ENCODE data around the gene MTMR12.

MTMR12 gene

GRCh38 chr5:32274548-32275395 is 38.0 kb downstream of the MTMR12 start:
- DNase-seq = no peak

- no peak for DNase-seq
Observed at GRCh38 chr5:32273821-32274220, 38.9 kb downstream of the MTMR12 start.

GRCh38 chr5:32272746-32273145 is 40.0 kb downstream of the MTMR12 start:
- no peak for DNase-seq

GRCh38 chr5:32270946-32271345 is 41.8 kb downstream of the MTMR12 start:
- no peak for DNase-seq

DNA sequence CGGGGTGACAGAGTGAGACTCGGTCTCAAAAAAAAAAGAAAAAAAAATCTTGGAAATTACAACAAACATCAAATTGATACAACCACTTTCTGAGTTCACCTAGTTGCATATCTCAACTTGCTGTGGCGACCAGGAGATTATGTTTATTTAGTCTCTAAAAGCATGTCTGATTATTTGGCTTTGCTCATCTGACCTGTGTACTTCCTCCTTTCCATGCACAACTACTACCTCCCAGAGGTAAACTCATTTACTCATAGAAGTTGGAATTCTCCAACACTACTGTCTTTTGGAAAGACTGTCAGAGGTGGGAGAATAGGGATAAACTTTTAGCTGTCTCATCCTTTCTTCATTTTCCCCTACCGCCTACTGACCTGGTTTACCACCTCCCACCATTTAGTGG is 42.6 kb downstream of the MTMR12 start:
- no peak for DNase-seq

DNA sequence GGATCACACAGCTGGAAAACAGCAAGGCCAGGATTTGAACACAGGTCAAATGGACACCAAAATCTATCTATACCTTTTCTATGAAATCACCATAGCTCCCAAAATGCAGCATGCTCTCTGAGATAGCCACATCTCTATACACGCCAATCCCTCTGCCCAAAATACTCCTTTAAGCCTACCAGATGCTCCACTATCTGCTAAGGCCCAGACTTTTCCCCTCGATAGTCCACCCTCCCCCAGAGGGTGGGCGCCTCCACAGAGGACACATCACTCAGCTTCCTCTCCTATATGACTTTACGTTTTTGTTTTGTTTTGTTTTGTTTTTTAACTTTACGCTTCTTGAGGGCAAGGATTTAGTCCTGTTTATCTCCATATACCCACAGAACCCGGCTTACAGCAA is 46.8 kb downstream of the MTMR12 start:
- DNase-seq = no peak

DNA sequence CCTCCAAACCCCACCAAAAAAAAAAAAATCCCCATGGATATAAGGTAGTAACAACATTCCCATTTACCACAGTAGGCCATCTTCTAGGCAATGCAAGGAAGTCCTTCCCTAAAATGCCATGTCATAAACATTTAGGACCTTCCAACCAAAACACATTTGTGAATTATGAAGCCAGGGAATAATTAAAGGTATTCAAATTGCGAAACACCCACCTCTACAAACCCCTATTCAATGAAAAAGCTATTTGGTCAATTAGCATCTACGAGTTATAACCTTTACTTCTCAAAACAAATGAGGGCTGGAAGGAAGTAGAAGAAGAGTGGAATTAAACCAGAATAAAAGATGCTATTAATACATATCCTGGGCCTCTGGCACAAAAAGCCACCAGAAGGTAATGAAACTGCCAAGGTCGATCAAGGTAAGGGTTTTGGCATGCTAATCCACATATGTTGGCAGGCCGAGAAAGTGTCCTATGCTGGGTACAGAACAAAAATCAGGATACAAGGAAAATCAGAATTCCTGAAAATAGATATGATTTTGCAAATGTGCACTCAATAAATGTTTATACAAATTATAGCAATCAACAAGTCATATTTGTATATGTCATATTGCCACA is 47.7 kb downstream of the MTMR12 start:
- DNase-seq = no peak

DNA sequence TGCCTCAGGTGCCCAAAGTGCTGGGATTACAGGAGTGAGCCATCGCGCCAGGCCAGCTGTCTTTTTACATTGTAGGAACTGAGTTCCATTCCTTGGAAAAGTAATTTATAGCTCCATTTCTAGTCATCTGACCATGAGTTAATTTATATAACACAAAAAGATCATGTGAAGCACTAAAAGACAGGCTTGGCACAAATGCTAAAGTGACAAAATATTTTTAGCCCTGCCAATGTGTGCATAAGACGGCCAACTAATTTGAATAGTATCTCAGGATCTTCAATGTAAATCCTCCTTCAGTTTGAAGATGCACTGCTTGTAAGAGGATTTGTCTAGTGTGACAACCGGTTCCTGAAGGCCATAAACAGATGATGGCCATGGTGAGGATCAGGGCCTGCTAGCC is 49.1 kb downstream of the MTMR12 start:
- DNase-seq = no peak

- DNase-seq = no peak
Observed at GRCh38 chr5:32261198-32261597, 51.5 kb downstream of the MTMR12 start.

- no peak for DNase-seq
Observed at GRCh38 chr5:32259033-32259432, 53.7 kb downstream of the MTMR12 start.

GRCh38 chr5:32258424-32258823 is 54.3 kb downstream of the MTMR12 start:
- no peak for DNase-seq

DNA sequence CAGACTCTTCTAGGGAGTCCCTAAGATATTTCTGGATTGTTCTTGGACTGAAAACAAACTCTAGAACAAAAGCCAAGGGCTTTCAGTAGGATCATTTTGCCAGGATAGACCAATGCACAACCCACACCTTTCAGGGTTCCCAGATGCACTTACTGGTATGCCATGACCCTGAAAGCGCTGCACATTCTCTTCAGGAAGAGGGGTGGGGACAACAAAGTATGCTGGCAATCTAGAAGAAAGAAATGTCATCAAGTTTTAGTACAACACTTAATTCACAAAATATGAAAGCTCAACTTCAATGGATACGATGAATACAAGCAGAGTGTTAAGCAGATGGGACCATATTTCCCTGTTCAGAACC is 57.2 kb downstream of the MTMR12 start:
- no peak for DNase-seq

DNA sequence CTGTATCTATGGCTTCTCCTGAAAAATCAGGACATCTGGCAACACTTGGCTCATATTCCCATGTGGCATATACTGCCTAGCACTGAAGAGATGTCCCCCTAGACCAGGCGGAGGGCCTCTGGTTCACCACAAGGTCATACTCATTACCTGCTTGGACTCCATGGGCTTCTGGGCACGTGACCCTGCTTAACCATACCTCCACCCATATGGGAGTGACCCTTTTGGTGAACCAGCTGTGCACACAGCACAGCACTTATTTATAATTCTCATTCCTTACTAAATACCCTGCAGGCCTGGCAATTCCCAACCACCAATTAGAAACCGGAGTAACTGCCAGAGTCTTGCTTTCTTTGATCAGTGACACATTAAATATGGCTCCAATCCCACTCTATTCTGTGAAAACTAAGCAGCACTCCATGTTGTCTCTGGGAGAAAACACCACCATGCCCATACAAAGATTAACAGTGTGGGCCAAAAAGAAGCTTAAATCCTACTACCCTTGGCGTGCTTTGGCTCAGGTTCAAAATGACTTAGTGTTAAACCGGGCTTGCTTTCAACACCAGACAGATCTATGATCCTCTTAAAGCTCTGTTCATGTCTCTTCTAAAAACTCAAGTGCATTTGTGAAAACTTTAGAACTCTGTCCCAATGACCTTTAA is 57.7 kb downstream of the MTMR12 start:
- DNase-seq = peak; percentile 34

DNA sequence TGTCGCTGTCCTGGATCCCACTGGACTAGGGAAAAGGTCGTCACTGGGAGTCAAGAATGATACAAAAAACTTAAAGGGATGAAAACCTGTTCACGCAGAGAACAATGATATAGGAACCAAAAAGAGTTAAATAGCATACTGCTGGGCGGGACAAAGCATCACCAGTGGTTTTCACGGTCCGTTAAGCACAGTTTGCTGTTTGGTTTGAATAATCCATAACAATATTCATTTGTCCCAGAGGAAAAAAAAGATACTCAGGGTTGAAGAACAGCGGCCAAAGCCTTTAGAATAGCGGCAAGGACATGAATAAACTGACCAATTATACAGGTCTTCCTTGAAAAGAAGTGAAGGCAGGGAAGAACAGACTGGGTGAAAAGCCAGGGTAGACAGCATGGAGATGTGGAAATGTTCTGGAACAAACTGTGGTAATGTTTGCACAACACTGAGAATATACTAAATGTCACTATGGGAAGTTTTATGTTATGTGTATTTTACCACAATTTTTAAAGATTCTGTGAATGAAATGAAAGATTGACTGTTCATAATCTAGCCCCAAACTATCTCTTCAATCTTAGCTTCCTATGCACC is 60.8 kb downstream of the MTMR12 start:
- DNase-seq = no peak

DNA sequence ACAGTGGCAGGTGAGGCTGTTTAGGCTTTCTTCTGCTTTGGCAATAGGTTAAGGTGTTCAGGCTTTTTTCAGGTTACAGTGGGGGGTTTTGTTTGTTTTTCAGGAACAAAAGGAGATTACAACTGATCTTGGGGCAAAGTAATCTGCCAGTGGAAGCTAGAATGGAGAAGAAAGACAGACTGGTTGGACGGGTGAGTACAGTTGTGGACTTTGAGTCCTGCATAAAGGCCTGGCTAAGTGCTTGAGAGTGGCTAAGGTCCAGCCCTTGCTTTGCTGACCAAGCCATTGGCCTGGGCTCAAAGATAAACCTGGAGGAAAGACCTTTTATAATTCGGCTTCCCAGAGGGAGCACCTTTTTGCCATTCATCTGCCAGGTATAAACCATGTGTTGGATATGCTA is 63.1 kb downstream of the MTMR12 start:
- DNase-seq = no peak

GRCh38 chr5:32245742-32246141 is 67.0 kb downstream of the MTMR12 start:
- no peak for DNase-seq

GRCh38 chr5:32244017-32244416 is 68.7 kb downstream of the MTMR12 start:
- DNase-seq = no peak

GRCh38 chr5:32241034-32241783 is 71.5 kb downstream of the MTMR12 start:
- DNase-seq = no peak

DNA sequence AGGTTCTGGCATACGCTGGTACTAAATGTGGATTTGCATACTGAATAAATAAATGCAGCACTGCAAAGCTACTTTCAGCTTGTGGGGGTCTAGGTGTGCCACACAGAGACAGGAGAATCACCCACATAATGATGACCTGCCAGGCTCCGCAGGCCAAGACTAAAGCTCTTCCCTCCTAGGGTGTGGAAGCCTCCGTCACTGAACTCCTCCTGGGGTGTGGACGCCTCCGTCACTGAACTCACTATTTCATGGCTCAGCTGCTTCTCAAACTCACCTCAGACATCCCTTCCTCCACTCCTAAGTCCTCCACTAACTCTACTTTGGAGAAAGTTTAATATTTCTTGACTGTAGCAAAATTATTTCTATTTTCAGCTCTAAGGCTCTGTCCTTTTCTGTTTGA is 73.4 kb downstream of the MTMR12 start:
- no peak for DNase-seq

DNA sequence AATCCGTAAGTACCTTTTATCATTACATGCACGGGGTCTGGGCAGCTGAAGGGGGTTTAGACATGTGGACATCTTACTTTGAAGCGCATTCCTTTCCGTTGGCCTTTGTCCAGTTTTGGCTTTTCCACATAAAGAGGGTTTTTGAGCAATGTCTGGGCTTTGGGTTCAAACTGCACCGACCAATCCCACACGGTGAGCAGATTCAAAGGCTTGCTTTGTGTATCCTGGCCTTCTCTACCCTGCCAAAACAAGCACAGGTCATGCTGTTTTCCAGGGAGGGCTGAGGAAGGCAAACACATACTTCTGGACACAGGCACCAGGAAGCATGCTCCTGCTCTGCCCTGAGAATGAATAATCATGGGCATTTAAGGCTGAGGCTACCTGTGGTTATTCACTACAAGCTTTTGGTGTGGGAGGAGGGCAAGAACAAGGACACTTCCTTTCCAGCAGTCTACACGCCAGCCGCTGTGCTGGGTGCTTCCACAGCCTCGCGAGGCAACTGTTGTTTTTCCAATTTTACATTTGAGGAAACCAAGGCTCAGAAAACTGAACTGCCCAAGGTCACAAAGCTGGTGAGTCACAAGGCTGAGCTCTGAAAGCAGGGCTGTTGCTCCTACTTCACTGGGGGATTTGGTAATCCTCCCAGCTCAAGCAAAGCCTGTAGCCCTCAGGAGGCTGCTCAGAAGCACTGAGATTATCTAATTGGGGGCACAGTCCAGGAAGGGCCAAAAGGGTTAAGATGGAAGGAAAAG is 78.9 kb downstream of the MTMR12 start:
- DNase-seq = peak; percentile 45

DNA sequence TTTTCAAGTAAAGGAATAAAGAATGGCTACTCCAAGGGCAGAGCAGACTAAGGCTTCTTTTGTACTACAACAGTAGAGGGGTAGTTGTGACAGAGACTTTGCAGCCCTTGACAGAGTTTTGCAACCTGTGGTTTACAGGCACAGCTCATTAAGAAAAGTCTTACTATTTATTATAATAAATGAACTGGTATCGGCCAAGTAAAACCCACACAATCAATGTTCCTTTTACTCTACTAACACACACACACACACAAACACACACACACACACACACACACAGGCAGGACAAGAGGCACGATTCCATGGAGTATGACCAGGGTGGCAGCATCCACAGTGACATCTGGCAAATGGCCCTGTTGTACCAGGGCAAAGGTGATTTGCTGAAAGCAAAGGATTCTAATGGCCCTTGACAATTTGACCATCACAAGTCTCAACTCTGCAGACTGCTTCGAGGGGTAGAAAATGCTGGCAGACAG is 79.5 kb downstream of the MTMR12 start:
- DNase-seq = no peak
